ENCODE results near the gene TNIP3. TPM values are rescaled to one million over a fixed set of nuclear protein-coding genes. Genes with fewer than 3 reads are reported as not detected.
"Not testable (repeated sequence)": the region's sequence is repeated elsewhere in the genome, so short reads cannot be mapped to it uniquely, and the experiment has no call there.

TNIP3 gene
- total RNA-seq, 1 donor from 2014 or later, result 0.32 TPM

DNA sequence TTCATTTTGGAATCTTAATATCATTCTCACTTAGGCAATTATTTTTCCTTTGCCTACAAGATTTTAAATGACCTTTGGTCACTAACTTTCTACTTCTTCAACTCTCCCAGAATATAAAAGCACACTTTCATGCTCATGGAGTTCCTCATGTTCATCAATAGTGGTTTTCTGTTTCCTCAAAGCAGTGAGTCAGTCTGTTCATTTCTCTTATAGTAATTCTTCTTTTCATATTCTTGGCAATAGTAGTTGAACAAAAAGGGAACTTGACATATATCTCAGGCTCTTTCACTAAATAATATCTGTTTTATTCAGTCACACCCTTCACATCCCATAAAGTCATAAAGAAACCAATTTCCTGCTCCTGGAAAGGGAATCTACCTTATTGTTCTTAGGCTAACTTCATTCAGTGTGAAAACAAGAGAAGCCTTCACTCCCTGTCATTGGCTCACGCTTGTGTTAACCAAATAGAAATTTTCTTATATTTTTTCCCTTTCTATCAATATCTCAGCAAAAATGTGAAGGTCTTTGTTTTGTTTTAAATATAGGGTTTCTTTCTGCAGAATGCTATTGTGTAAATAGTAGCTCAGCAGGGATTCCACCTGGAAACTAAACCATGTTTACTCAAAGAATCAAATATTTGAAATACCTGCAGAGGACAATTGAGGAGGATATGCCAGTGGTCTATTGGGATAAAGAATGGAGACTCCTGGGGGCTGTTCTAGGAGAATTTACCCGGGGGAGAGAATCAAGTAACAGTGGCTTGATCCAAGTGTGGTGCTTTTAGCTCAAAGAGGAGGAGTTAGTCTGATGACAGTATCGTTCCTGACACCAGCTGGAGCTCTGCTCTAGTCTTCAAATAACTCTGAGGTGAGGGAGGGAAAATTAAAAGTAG is 13.4 kb upstream of the TNIP3 start:
- DNase-seq (ENCODE audit: low spot score), result no peak

DNA sequence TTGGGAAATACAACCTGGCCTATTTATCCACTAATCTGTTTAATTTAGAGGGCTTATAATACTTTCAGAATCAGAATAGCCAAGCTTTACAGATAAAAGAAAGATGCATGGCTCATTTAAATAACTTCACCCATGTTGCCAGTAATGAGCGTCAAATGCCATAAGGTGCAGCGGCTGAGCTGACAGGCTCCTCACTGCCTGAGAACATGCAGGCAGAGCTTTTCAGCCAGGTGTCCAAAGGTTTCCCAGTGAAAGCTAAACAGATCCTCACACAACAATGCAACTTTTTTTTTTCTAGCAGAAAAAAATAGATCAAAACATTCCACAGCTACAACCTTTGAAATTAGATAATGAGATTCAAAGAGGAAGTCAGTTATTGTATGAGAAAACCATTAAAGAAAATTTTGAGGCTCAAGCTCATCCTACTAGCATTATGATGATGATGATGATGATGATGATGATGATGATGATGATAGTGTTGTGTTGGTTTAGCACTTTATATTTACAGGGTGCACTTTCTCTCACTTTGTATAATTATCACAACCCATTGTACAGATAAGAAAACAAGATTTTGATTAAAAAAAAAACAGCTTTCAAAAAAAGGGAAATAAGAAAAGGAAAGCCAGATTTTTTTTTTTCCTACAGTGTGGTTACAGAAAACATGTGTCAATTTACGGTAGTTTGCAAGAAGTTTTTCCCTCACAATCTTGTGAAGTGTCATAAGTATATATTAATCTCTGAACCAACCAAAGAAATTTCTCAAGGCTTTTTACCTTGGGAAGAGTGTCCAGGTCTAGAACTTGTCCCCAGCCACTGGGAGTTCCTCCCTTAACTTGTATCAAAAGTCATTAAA is 12.2 kb upstream of the TNIP3 start:
- DNase-seq (ENCODE audit: low spot score), result no peak

DNA sequence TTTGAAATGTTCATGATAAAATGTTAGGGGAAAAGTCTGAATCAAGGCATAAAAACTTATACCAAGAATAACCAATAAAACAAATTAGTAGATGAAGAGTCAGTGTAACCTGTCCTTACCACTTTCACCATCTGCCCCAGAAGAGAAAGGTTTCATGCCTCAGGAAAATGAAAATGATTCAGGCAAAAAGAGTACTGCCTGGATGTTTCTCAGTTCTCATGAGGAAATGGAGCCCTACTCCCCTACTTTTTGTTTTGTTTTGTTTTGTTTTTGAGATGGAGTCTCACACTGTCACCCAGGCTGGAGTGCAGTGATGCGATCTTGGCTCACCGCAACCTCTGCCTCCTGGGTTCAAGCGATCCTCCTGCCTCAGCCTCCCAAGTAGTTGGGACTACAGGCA is 7.4 kb upstream of the TNIP3 start:
- DNase-seq (ENCODE audit: low spot score), result not testable (repeated sequence)

- no peak for DNase-seq (ENCODE audit: low spot score)
These were observed 4.5 kb upstream of the TNIP3 start for GRCh38 chr4:121168446-121169281.

DNA sequence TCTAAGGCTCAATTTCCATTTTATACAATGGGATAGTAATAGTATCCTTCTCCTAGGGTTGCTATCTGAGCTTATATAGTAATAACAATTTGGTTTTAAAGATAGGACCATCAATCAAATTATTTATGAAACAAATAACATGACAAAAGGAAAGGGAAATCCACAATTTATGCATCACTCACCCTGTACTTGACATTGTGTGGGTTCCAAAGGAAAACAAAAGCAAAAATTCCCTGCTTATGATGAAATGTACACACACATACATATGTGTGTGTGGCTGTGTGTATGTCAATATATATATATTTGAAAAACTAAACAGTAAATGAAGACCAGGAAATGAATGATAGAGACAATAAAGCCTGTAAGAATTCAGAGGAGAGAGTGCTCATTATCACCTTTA is 2.9 kb upstream of the TNIP3 start:
- no peak for DNase-seq (ENCODE audit: low spot score)

DNA sequence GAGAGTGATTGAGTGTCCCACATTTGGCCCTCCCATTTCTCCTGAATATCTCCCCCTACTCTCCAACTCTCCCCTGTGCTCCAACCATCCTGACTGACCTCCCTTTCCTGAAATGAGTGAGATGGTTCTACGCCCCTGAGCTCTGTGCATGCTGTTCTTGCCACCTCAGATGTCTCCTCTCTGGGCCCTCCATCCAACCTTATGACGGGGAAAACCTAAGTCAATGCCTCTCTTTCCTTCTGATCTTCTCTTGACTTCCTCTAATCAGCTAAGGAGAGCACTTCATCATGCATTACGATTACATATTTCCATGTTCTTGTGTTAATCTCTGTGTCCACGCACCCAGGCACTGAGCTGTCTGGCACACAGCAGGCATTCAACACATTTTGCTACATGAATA is 1.1 kb upstream of the TNIP3 start:
- DNase-seq (ENCODE audit: low spot score), result no peak

GRCh38 chr4:121156822-121157769 is 7.0 kb downstream of the TNIP3 start:
- no peak for DNase-seq (ENCODE audit: low spot score)

DNA sequence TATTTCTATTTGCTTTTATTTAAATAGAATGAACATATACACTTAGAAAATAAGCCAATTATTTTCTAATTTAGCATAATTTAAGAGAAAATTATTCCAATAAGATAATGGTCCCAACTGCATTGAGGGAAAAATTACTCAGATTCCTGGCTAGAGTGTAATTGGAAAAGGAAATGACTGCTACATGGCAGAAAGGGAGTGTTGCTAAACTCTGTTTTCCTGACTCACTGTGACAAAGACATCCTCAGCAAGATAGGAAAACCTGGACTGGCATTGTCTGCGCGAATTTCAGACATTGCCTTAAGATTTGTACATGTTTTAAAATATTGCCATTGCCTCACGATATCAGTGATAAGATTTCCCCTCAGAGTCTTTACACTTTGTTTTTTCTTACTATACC is 8.2 kb downstream of the TNIP3 start:
- DNase-seq (ENCODE audit: low spot score), result no peak

DNA sequence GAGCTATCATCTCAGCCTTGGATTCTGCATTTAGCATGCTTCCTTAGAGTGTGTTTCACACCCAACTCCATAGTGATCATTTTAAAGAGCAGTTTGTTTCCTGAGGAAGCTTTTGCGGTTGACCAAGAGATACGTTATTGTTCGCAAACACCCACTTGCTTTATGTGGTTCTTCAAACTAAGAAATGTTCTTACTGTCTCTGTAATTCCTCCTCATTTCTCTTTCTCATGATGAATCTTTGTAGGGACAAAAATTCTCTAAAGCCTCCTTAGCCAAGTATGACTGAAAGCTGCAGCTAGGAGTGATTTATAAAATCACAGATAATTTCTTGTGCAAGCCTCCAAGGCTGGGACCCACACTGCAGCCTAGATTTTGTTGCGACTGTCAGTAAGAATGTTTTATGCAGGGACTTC is 10.0 kb downstream of the TNIP3 start:
- DNase-seq (ENCODE audit: low spot score), result no peak

DNA sequence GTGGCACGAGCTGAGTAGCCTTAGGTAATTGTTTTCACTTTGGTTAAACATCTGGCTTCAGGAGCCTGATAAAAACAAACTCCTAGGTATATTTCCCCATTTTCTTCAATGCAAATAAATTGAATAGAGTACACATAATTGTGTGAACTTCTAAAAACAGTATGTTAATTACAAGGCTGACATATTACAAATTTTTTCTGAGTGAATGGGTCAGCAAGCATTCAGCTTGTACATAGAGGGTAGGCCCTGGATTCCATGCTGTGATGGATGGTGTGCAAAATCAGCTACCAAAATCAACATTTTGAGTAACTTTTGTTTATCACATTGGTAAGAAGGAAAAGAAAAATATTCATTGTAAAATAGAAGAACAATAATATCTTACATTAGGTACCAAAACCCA is 12.2 kb downstream of the TNIP3 start:
- no peak for DNase-seq (ENCODE audit: low spot score)

GRCh38 chr4:121150486-121150885 is 13.6 kb downstream of the TNIP3 start:
- DNase-seq (ENCODE audit: low spot score), result no peak

GRCh38 chr4:121150003-121150402 is 14.1 kb downstream of the TNIP3 start:
- DNase-seq (ENCODE audit: low spot score), result no peak

- no peak for DNase-seq (ENCODE audit: low spot score)
These were observed 15.5 kb downstream of the TNIP3 start for GRCh38 chr4:121148621-121149020.

DNA sequence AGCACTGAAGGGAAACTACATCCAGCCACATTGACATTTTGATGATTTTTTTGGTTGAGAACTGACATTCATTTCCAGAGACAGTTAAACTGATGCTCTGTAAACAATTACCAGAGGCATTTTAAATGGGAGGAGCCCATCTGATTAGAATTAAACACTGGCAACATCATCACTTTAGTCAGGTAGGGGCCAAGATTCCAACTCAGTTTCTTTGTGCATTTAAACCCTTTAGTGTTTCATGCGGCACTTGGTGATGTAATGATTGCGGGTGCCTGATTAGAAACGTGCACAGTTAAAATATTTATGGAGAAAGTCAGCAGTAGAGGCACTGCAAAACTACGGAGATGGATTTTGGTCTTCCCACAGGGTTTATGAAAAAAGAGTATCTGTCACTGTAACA is 16.1 kb downstream of the TNIP3 start:
- no peak for DNase-seq (ENCODE audit: low spot score)

DNA sequence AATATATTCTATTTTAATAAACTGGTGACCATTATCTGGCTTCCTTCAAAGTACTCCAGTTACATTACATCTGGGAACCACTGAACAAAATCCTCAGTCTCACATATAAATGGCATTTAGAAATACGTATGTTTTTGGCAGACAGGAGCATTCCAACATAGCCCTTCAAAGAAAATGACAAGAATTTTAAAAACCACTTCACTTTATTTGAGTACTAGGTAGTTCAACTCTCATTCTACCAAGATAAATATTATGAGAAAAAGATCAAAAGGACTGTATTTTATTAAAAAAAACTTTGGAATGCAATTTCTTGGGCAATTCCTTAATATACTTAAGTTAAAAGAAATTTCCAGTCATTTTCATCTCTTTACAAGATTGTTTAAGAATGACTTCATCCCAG is 17.6 kb downstream of the TNIP3 start:
- no peak for DNase-seq (ENCODE audit: low spot score)

DNA sequence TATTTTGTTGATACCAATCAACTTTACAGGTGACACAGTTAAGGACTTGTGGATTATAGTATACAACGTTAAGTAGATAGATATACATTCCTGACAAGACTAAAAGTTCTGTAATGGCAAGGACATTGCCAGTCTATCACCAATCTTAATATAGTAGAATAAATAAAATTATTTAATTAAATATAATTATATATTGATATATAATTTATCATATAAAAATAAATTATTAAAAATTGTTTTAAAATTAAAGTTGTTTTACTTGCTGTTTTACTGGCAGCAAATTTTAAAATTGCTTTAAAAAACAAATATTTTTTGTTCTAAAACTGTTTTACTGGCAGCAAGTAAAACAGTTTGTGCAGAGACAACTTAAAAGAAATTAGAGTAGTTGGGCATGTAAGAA is 18.7 kb downstream of the TNIP3 start:
- DNase-seq (ENCODE audit: low spot score), result no peak

DNA sequence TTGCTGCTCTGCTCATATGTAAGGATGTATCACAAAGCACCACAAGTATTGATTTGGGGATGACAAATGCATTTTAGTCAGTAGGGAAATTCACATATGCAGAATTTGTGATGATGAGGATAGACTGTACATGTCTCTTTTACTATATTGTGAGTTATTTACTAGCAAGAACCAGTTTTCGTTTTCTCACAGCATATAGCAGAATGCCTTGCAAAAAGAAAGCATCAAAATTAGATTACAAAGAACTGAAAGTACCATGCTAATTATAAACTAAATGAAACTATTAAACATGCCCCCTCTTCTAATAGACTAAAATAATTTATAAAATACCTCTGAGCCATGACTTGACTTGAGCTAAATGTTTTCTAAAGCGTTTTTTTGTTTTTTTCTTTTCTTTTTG is 20.1 kb downstream of the TNIP3 start:
- no peak for DNase-seq (ENCODE audit: low spot score)

GRCh38 chr4:121143131-121143530 is 21.0 kb downstream of the TNIP3 start:
- no peak for DNase-seq (ENCODE audit: low spot score)

DNA sequence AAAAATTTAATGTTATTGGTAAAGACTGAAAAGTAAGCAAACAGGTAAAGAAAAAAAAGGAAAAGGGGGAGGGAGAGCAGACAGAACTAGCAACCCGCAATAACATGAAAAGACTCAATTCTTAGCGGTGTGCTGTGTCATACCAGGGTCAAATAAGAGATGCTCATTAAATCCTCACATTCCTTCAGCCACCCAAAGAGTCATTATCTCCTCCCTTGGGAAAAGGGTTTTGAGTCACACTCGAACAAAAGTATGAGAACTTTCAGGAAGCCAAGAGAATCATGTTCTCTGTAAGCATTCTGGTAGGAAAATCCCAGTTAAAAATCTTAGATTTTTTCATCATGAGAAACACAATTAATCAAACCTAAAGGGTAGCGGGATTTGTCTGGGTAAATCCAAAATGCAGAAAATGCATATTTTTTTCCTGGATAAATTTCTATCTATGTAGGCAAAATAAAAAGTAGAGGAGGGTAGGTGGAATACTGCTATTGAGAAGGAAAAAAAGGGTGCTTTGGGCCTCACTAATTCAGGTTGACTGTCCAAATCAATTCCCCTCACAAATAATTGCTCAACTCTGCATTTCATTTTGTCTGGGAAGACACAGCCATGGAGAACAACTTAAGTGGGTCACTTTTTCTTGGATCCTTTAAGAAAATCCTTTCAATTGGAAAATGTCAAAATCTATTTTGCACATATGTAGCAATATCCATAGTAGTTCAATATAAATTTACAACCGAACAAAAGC is 23.2 kb downstream of the TNIP3 start:
- no peak for DNase-seq (ENCODE audit: low spot score)

All from mucosa of gallbladder (tissue), 1 donor.